OCI-LY7 (cell line): ENCODE data around the gene STAT1.

Experiments
- CTCF ChIP-seq: fragments of 200-600 bp; sonication (generic); conservative IDR thresholded peaks from 2 replicates; pipeline ENCODE4 v1.5.1; 2014; ENCODE audit warnings: mild to moderate bottlenecking, antibody characterized with exemption, low read length, moderate library complexity, mixed read lengths
- EZH2phosphoT487 ChIP-seq: fragments of 200-600 bp; sonication (generic); IDR thresholded peaks from 2 replicates; pipeline ENCODE4 v1.6.1; 2018; ENCODE audit warnings: low read depth, borderline replicate concordance, mild to moderate bottlenecking, mixed run types, antibody characterized with exemption, low read length, moderate library complexity, mixed read lengths

GRCh38 chr2:191061381-191061980 is 47.5 kb upstream of the STAT1 start:
- TF ChIP-seq CTCF (no peak), EZH2phosphoT487 (no peak)
